ENCODE measurements around the gene STAMBP. TPM values are rescaled to one million over a fixed set of nuclear protein-coding genes. Genes with fewer than 3 reads are reported as not detected.

The STAMBP gene
- total RNA-seq, 6 experiments from 2014 or later: 10.9 to 23.9 (median 16.9) TPM

DNA sequence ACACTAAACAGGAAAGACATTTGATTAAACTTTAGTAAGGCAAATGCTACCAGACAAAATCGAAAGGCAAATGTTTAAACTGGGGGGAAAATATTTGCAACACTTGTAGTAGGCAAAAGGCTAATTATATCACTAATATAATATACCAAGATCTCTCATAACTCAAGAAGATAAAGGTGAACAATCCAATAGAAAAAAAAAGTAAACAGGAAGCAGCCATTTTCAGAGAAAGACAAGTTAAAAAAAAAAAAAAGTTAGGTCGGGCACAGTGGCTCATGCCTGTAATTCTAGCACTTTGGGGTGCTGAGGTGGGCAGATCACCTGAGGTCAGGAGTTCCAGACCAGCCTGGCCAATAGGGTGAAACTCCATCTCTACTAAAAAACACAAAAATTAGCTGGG lies 59.6 kb downstream of the STAMBP start:
- no peaks in the 10 kb centered on the region for H3K27me3 ChIP-seq
- ATAC-seq (no peak), DNase-seq (no peak)
- WGBS (ENCODE audit: insufficient coverage, low coverage, low lambda C conversion rate, missing lambda C conversion rate): 45% methylated on average over 1 of the region's 2 CpGs
- no peaks in the 10 kb centered on the region for H3K9me3 ChIP-seq
- no peak for TF ChIP-seq POLR2A (IDR thresholded peaks at IDR 0.05)
- TF ChIP-seq, protein P1, sequence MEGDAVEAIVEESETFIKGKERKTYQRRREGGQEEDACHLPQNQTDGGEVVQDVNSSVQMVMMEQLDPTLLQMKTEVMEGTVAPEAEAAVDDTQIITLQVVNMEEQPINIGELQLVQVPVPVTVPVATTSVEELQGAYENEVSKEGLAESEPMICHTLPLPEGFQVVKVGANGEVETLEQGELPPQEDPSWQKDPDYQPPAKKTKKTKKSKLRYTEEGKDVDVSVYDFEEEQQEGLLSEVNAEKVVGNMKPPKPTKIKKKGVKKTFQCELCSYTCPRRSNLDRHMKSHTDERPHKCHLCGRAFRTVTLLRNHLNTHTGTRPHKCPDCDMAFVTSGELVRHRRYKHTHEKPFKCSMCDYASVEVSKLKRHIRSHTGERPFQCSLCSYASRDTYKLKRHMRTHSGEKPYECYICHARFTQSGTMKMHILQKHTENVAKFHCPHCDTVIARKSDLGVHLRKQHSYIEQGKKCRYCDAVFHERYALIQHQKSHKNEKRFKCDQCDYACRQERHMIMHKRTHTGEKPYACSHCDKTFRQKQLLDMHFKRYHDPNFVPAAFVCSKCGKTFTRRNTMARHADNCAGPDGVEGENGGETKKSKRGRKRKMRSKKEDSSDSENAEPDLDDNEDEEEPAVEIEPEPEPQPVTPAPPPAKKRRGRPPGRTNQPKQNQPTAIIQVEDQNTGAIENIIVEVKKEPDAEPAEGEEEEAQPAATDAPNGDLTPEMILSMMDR (IDR thresholded peaks at IDR 0.05): no peak
- intact Hi-C loops (cut with DNase I): no loop called here
- H3K36me3 ChIP-seq: no peaks in the 10 kb centered on the region
- H3K4me3 ChIP-seq: no peak overlapping the region
- H3K27ac ChIP-seq: no peak overlapping the region
- H3K4me1 ChIP-seq: no peaks in the 10 kb centered on the region

DNA sequence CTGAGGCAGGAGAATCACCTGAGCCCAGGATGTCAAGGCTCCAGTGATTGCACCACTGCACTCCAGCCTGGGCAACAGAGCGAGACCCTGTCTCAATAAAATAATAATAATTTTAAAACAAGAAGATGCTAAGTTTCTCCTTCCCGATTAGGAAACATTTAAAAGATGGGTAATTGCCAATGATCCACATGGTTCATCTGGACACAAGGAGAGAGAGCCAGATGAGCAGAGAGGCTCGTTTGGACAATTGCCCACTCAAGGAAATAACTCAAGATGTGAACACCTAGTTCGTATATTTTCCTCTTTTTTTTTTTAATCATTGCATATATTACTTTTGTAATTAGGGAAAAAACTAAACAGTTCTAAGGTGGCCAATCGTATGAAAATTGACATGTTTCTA lies 60.4 kb downstream of the STAMBP start:
- no peak for ATAC-seq
- TF ChIP-seq, protein P1 (IDR thresholded peaks at IDR 0.05): no peak
- no peak for TF ChIP-seq POLR2A (IDR thresholded peaks at IDR 0.05)
- Histone ChIP-seq H3K27me3 (no peaks in the 10 kb centered on the region), H3K4me1 (no peaks in the 10 kb centered on the region), H3K27ac (no peak overlapping the region), H3K36me3 (no peaks in the 10 kb centered on the region), H3K4me3 (no peak overlapping the region), H3K9me3 (no peaks in the 10 kb centered on the region)
- WGBS (ENCODE audit: insufficient coverage, low coverage, low lambda C conversion rate, missing lambda C conversion rate): 61% methylated on average over 5 of the region's 5 CpGs
- intact Hi-C loops (cut with DNase I): no loop called here
- DNase-seq: no peak

DNA sequence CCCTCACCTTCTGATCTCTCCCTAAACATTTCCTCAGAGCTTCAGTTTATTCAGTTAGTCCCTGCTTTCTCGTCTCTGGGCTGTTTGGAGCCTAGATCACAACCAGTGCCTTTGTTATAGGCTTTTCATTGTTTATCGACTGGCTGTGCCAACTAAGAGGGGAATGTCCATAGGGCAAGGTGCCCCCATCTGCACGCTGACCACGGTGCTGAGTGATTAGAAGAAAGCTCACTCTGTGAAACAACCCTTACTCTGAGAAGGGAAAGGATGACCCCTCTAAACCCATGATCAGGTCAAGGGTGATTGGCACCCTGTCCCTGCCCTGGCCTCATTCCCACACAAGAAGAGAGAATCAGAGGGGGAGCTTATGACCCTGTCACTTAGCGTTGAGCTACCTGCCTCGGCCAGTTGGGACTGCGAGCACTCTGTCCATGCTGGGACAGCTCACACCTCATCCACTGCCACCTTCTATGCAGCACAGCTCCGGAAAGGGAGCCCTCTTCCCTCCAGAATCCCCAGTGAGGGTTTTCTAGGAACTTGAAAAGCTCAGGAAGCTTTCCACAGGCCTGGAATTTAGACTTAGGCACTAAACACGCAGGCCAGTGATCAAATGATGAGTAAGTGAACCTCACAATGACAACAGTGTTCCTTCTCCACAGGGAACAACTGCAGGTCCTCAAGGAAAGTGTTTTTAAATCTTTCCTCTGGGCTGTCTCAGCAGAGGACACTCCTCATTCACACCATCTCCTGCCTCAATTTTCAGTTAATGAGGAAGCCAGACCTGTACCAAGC lies 61.7 kb downstream of the STAMBP start:
- WGBS (ENCODE audit: insufficient coverage, low coverage, low lambda C conversion rate, missing lambda C conversion rate): 70% methylated on average over 5 of the region's 9 CpGs
- no peak overlapping the region for H3K27ac ChIP-seq

DNA sequence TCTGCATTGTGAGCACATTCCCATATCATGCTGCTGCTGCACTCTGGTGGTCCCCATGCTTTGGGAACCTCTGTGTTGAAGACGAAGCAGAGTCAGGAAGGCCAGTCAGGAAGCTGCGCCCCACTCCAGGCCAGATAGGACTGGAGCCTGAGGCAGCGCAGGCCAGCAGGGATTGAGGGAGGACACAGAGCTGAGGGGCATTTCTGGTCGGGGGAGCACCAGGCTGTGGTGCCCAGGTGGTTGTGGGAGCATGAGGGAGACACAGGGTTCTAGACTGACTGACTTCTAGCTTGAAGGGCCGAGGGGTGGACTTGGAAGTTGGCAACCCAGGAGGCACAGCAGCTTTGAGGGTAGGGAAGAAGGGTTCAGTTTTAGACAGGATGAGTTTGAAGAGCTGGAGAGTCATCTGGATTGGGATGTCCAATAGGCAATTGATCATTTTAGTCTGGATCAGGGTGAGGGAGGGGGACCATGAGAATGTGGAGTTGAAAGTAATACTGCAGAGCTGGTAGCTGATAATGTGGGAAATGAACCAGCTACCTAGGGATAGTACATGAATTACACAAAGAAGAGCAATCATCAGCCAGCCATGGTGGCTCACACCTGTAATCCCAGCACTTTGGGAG lies 62.6 kb downstream of the STAMBP start:
- ATAC-seq (no peak), DNase-seq (no peak)
- no peaks in the 10 kb centered on the region for H3K27me3 ChIP-seq
- H3K27ac ChIP-seq: no peak overlapping the region
- 90% methylated on average over 4 of the region's 5 CpGs for WGBS (ENCODE audit: insufficient coverage, low coverage, low lambda C conversion rate, missing lambda C conversion rate)
- H3K36me3 ChIP-seq: no peaks in the 10 kb centered on the region
- no peaks in the 10 kb centered on the region for H3K4me1 ChIP-seq
- TF ChIP-seq, protein P1 (IDR thresholded peaks at IDR 0.05): no peak
- TF ChIP-seq POLR2A (IDR thresholded peaks at IDR 0.05): no peak
- no peaks in the 10 kb centered on the region for H3K9me3 ChIP-seq
- intact Hi-C loops (cut with DNase I): no loop called here
- H3K4me3 ChIP-seq: no peak overlapping the region

More for the DNA sequence above, 61.7 kb downstream of the STAMBP start:
- ATAC-seq (no peak), DNase-seq (no peak)
- Histone ChIP-seq H3K36me3 (no peaks in the 10 kb centered on the region), H3K9me3 (no peaks in the 10 kb centered on the region), H3K27me3 (no peaks in the 10 kb centered on the region), H3K4me1 (no peaks in the 10 kb centered on the region), H3K4me3 (no peak overlapping the region)
- TF ChIP-seq POLR2A (IDR thresholded peaks at IDR 0.05): no peak
- TF ChIP-seq, protein P1 (IDR thresholded peaks at IDR 0.05): no peak
- intact Hi-C loops (cut with DNase I): no loop called here
